ENCODE measurements around the gene XRCC5.

XRCC5 gene

GRCh38 chr2:216235462-216235861, 126.3 kb downstream of the XRCC5 start:
- H3K27ac ChIP-seq, result no peak overlapping the region
- TF ChIP-seq CTCF (conservative IDR thresholded peaks at IDR 0.05), result no peak

- TF ChIP-seq CTCF (conservative IDR thresholded peaks at IDR 0.05), result no peak
- H3K27ac ChIP-seq, result no peak overlapping the region
Observed at GRCh38 chr2:216235896-216236295, 126.7 kb downstream of the XRCC5 start.

GRCh38 chr2:216236486-216236885, 127.3 kb downstream of the XRCC5 start:
- TF ChIP-seq CTCF (conservative IDR thresholded peaks at IDR 0.05), result no peak

GRCh38 chr2:216242365-216242764, 133.2 kb downstream of the XRCC5 start:
- H3K27ac ChIP-seq, result no peak overlapping the region
- no peak for TF ChIP-seq CTCF (conservative IDR thresholded peaks at IDR 0.05)

More at GRCh38 chr2:216236486-216236885, 127.3 kb downstream of the XRCC5 start:
- H3K27ac ChIP-seq, result no peak overlapping the region

- no peak overlapping the region for H3K27ac ChIP-seq
- TF ChIP-seq CTCF (conservative IDR thresholded peaks at IDR 0.05), result no peak
Observed at GRCh38 chr2:216243026-216243425, 133.9 kb downstream of the XRCC5 start.

GRCh38 chr2:216245391-216245975, 136.3 kb downstream of the XRCC5 start:
- no peak for TF ChIP-seq CTCF (conservative IDR thresholded peaks at IDR 0.05)
- no peak overlapping the region for H3K27ac ChIP-seq

- TF ChIP-seq CTCF (conservative IDR thresholded peaks at IDR 0.05), result no peak
- no peak overlapping the region for H3K27ac ChIP-seq
Observed at GRCh38 chr2:216246766-216247165, 137.6 kb downstream of the XRCC5 start.
